ENCODE results near the gene TIGD4. TPM values are rescaled to one million over a fixed set of nuclear protein-coding genes. Genes with fewer than 3 reads are reported as not detected.

Gene TIGD4
- total RNA-seq, 2 donors from 2014 or later = 0.78 to 3.0 TPM

GRCh38 chr4:152805818-152806217 lies 26.3 kb upstream of the TIGD4 start:
- peaks cover 17% of the 10 kb centered on the region for H3K4me1 ChIP-seq
- intact Hi-C loops (cut with DNase I) = no loop called here
- no peak overlapping the region for H3K4me3 ChIP-seq
- H3K27ac ChIP-seq = no peak overlapping the region
- ATAC-seq (no peak), DNase-seq (no peak)
- no peaks in the 10 kb centered on the region for H3K36me3 ChIP-seq (replicated peaks in 1 of 2; ENCODE audit: insufficient read depth in 1 of 2, low read depth in 2 of 2)
- TF ChIP-seq CTCF (IDR thresholded peaks at IDR 0.05) (no peak), POLR2A (IDR thresholded peaks at IDR 0.05) (no peak)
- no peaks in the 10 kb centered on the region for H3K27me3 ChIP-seq
- no peaks in the 10 kb centered on the region for H3K9me3 ChIP-seq
- 56 to 63% methylated on average over 2 of the region's 2 CpGs for WGBS, 2 donors

- Histone ChIP-seq H3K4me3 (no peak overlapping the region), H3K27ac (no peak overlapping the region), H3K4me1 (peaks cover 15% of the 10 kb centered on the region), H3K36me3 (replicated peaks in 1 of 2; ENCODE audit: insufficient read depth in 1 of 2, low read depth in 2 of 2) (no peaks in the 10 kb centered on the region), H3K9me3 (no peaks in the 10 kb centered on the region), H3K27me3 (no peaks in the 10 kb centered on the region)
- ATAC-seq (no peak), DNase-seq (no peak)
- TF ChIP-seq POLR2A (IDR thresholded peaks at IDR 0.05) (no peak), CTCF (IDR thresholded peaks at IDR 0.05) (no peak)
- 74 to 76% methylated on average over 2 of the region's 2 CpGs for WGBS, 2 donors
- intact Hi-C loops (cut with DNase I) = no loop called here
Observed at GRCh38 chr4:152805071-152805650, 25.6 kb upstream of the TIGD4 start.

DNA sequence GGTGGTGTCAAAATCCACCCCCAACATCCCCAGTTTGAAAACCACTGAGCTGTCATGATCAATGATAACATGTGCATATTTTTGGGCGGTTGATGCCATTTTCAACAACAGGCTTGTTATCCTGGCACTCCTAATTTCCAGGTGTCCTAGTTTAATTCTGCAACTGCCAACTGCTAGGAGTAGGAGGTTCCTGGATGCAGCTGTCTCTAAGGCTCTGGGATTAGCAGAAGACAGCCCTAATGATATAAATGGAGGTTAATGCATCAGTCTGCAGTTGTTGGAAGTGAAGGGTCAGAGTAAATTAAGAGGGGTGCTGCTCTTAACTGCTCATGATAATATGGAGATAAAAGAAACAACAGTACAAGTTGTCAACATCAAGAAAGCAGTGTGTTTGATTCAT lies 24.0 kb upstream of the TIGD4 start:
- H3K4me3 ChIP-seq = no peak overlapping the region
- H3K9me3 ChIP-seq = no peaks in the 10 kb centered on the region
- H3K27me3 ChIP-seq = no peaks in the 10 kb centered on the region
- ATAC-seq (no peak), DNase-seq (no peak)
- no peak overlapping the region for H3K27ac ChIP-seq
- H3K36me3 ChIP-seq (replicated peaks in 1 of 2; ENCODE audit: insufficient read depth in 1 of 2, low read depth in 2 of 2) = no peaks in the 10 kb centered on the region
- intact Hi-C loops (cut with DNase I) = no loop called here
- WGBS, 2 donors = 83 to 95% methylated on average over 1 of the region's 1 CpG
- peaks cover 15% of the 10 kb centered on the region for H3K4me1 ChIP-seq
- TF ChIP-seq POLR2A (IDR thresholded peaks at IDR 0.05) (no peak), CTCF (IDR thresholded peaks at IDR 0.05) (no peak)

DNA sequence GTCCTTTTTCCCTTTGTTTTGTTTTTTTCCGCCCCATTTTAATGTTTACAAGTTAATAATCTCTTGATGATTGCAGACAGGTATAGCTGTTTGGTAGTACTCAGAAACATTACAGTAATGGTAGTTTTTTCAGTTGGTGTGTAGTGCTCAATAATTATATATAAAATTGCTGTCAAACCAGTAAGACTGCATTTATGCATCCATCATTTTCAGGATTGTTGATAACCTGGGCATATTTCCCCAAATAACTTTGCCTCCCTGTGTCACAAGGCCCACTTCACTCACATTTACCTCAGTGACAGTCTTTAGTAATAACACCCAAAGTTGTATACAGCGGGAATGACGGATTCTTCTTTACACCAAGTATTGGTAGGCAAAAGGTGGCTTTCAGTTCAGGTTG lies 16.4 kb upstream of the TIGD4 start:
- no peak for TF ChIP-seq POLR2A (IDR thresholded peaks at IDR 0.05)
- no peak for TF ChIP-seq CTCF (IDR thresholded peaks at IDR 0.05)
- ATAC-seq (no peak), DNase-seq (no peak)
- H3K36me3 ChIP-seq (replicated peaks in 1 of 2; ENCODE audit: insufficient read depth in 1 of 2, low read depth in 2 of 2) = no peaks in the 10 kb centered on the region
- WGBS, 2 donors = 90 to 95% methylated on average over 3 of the region's 3 CpGs
- no peak overlapping the region for H3K4me3 ChIP-seq
- H3K27ac ChIP-seq = no peak overlapping the region
- no peaks in the 10 kb centered on the region for H3K4me1 ChIP-seq
- H3K9me3 ChIP-seq = no peaks in the 10 kb centered on the region
- no peaks in the 10 kb centered on the region for H3K27me3 ChIP-seq
- intact Hi-C loops (cut with DNase I) = no loop called here

GRCh38 chr4:152786627-152787026 lies 7.1 kb upstream of the TIGD4 start:
- H3K36me3 ChIP-seq (replicated peaks in 1 of 2; ENCODE audit: insufficient read depth in 1 of 2, low read depth in 2 of 2) = no peaks in the 10 kb centered on the region
- H3K27ac ChIP-seq = no peak overlapping the region
- TF ChIP-seq CTCF (IDR thresholded peaks at IDR 0.05) (no peak), POLR2A (IDR thresholded peaks at IDR 0.05) (no peak)
- 93 to 100% methylated on average over 1 of the region's 1 CpG for WGBS, 2 donors
- DNase-seq (no peak), ATAC-seq (no peak)
- intact Hi-C loops (cut with DNase I) = no loop called here
- H3K4me3 ChIP-seq = no peak overlapping the region
- H3K27me3 ChIP-seq = no peaks in the 10 kb centered on the region
- no peaks in the 10 kb centered on the region for H3K9me3 ChIP-seq
- H3K4me1 ChIP-seq = peaks cover 24% of the 10 kb centered on the region

Data from body of pancreas (tissue), 4 donors.